Measurements from ENCODE around the gene C4orf50. TPM values are rescaled to one million over a fixed set of nuclear protein-coding genes. Genes with fewer than 3 reads are reported as not detected.

C4orf50 gene
- not detected in 5 replicates for total RNA-seq (2022; extraction: Qiagen RNA extraction)

DNA sequence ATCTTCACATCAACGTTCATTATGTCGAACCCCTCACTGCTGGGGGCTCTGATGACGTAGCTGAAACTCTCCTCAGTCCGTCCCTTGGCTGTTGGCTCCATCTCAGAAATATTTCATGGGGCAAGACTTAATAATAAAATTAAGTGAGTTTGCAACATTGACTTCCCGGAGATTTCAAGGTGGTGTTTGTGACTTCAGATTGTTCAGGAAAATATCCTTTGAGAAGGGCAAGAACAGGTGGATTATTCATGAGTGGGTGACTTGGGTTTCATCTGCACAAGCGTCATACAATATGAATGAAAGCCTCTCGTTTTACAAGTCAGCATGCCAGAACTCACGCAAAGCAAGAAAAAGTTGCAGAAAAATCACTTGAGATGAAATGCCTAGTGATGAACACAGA is at the start of gene C4orf50:
C4orf50 (minus strand) TSS at position 101 of the 400 bp plus-strand sequence.

DNA sequence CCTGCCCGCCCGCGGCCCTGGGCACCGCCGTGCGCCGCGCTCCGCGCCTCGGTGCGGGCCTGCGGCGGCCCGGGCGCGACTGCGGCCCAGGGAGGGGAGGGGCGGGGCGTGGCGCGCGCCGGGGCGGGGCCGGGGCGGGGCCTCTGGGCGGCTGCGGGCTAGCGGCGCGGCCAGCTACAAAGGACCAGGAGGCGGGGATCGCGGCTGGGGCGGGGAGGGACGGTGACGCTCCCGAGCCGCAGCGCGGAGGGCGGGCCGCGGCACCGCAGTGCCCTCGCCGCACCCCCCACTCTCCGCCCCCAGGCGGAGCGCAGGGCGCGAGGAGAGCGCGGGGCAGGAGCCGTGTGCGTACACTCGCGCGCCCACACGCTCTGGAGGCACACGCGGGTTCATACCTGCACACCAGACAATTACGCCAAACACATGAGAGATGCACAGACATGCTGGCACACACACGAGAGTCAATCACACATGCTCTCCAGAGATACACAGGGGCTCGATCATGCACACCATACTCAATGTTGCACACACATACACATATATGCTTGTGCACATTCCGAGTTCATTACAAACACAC is 125.1 kb downstream of the C4orf50 start, which contains the start of gene CRMP1:
CRMP1 (minus strand) TSS at position 83 of the 577 bp plus-strand sequence. CDS start 117 bp downstream, outside the sequence.

Other genes with a start within 250 kb of the C4orf50 start
- gene CRMP1, start 125.3 kb downstream of the C4orf50 start, total RNA-seq (2022; extraction: Qiagen RNA extraction), result 3.6 to 4.4 TPM (median 4.3 TPM) in 5 replicates
- gene JAKMIP1, start 182.1 kb upstream of the C4orf50 start, total RNA-seq (2022; extraction: Qiagen RNA extraction), result 0.05 TPM in 1 of 5 replicates, not detected in the others

All from A549 treated with Hydrocortisone at 1 μM for 4 hours (cell line).